GM23338 (cell line): ENCODE results near the gene POLE4.

Source experiments
- CREB1 ChIP-seq: fragments of 250-450 bp; sonication (Bioruptor Pico); IDR thresholded peaks from 2 replicates; pipeline ENCODE4 v1.5.0; 2020; ENCODE audit warnings: low read depth, mild to moderate bottlenecking, moderate library complexity
- EZH2 ChIP-seq: fragments of 200-600 bp; sonication (generic); IDR thresholded peaks from one replicate; pipeline ENCODE4 v1.8.0; 2017; ENCODE audit warnings: antibody characterized with exemption, mild to moderate bottlenecking, low read depth; ENCODE audit not compliant: unreplicated experiment
- EZH2phosphoT487 ChIP-seq: fragments of 200-600 bp; sonication (generic); IDR thresholded peaks from one replicate; pipeline ENCODE4 v1.8.1; 2018; ENCODE audit warnings: antibody characterized with exemption; ENCODE audit not compliant: unreplicated experiment
- JUNB ChIP-seq: IDR thresholded peaks from one replicate; pipeline ENCODE4 v1.6.1; 2016; ENCODE audit warnings: antibody characterized with exemption; ENCODE audit not compliant: unreplicated experiment
- POLR2AphosphoS5 ChIP-seq: IDR thresholded peaks from 2 replicates; pipeline ENCODE4 v1.6.1; 2016; ENCODE audit warnings: antibody characterized with exemption, low read depth
- STAT1 ChIP-seq: IDR thresholded peaks from one replicate; pipeline ENCODE4 v1.6.1; 2016; ENCODE audit warnings: antibody characterized with exemption; ENCODE audit not compliant: unreplicated experiment
- ZNF114 ChIP-seq: fragments of 250-450 bp; sonication (Bioruptor Pico); IDR thresholded peaks from 2 replicates; pipeline ENCODE4 v1.5.0; 2020; ENCODE audit warnings: mild to moderate bottlenecking, moderate library complexity
- ZNF331 ChIP-seq: fragments of 250-450 bp; sonication (Bioruptor Pico); IDR thresholded peaks from 2 replicates; pipeline ENCODE4 v1.5.0; 2020; ENCODE audit warnings: low read depth, mild to moderate bottlenecking, moderate library complexity
- TF ChIP-seq, protein P1 (sequence below), 2 experiments: fragments of 200-600 bp in 1 of 2; sonication (generic) in 1 of 2; conservative IDR thresholded peaks; 2 replicates each; pipeline versions ENCODE4 v1.5.1 to v1.6.1; 2016 to 2017; ENCODE audit warnings: antibody characterized with exemption in 2 of 2, low read depth in 2 of 2, mild to moderate bottlenecking in 2 of 2, moderate library complexity in 1 of 2
- TF ChIP-seq, protein P2 (sequence below): IDR thresholded peaks from one replicate; pipeline ENCODE4 v1.6.1; 2018; ENCODE audit warnings: antibody characterized with exemption; ENCODE audit not compliant: unreplicated experiment
- TF ChIP-seq, protein P3 (sequence below): fragments of 250-450 bp; sonication (Bioruptor Pico); IDR thresholded peaks from 2 replicates; pipeline ENCODE4 v1.5.0; 2020; ENCODE audit warnings: mild to moderate bottlenecking, moderate library complexity
- TF ChIP-seq, protein P4 (sequence below): IDR thresholded peaks from 2 replicates; pipeline ENCODE4 v1.6.1; 2016; ENCODE audit warnings: antibody characterized with exemption

DNA sequence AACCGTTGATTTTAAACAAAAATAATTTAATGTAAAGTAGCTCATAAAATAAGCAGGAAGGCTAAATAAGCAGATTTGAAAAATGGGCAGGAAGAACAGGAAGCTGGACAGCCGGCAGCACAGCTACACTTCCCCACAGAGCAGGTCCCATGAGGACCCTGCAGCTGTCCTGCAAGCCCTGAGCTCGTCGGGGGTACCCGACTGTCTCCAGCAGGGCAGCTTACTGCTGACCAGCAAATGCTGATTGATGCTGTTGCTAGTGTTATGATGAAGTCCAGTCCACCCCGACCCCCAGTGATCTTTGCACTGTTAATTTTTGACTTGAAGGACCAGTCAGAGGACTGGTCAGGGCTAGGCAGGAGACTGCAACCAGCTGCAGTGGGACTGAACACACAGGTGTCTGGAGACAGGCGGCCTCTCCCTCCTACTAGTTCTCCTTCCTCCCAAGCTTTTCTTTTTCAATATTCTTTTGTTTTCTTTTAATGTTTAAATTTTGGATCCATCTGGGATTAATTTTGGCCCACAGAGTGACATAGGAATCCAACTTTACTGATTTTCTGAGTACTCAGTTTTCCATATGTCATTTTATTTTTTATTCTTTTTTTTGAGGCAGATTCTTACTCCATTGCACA is 27.7 kb downstream of the POLE4 start:
- TF ChIP-seq EZH2 (no peak), POLR2AphosphoS5 (no peak), CREB1 (CRISPR knock-in tag) (no peak), ZNF331 (CRISPR knock-in tag) (no peak), STAT1 (no peak), JUNB (no peak), EZH2phosphoT487 (no peak), ZNF114 (CRISPR knock-in tag) (no peak)
- TF ChIP-seq, protein P1, sequence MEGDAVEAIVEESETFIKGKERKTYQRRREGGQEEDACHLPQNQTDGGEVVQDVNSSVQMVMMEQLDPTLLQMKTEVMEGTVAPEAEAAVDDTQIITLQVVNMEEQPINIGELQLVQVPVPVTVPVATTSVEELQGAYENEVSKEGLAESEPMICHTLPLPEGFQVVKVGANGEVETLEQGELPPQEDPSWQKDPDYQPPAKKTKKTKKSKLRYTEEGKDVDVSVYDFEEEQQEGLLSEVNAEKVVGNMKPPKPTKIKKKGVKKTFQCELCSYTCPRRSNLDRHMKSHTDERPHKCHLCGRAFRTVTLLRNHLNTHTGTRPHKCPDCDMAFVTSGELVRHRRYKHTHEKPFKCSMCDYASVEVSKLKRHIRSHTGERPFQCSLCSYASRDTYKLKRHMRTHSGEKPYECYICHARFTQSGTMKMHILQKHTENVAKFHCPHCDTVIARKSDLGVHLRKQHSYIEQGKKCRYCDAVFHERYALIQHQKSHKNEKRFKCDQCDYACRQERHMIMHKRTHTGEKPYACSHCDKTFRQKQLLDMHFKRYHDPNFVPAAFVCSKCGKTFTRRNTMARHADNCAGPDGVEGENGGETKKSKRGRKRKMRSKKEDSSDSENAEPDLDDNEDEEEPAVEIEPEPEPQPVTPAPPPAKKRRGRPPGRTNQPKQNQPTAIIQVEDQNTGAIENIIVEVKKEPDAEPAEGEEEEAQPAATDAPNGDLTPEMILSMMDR (conservative IDR thresholded peaks at IDR 0.05; ENCODE audit: low read depth in 2 of 2): no peak
- TF ChIP-seq, protein P2, sequence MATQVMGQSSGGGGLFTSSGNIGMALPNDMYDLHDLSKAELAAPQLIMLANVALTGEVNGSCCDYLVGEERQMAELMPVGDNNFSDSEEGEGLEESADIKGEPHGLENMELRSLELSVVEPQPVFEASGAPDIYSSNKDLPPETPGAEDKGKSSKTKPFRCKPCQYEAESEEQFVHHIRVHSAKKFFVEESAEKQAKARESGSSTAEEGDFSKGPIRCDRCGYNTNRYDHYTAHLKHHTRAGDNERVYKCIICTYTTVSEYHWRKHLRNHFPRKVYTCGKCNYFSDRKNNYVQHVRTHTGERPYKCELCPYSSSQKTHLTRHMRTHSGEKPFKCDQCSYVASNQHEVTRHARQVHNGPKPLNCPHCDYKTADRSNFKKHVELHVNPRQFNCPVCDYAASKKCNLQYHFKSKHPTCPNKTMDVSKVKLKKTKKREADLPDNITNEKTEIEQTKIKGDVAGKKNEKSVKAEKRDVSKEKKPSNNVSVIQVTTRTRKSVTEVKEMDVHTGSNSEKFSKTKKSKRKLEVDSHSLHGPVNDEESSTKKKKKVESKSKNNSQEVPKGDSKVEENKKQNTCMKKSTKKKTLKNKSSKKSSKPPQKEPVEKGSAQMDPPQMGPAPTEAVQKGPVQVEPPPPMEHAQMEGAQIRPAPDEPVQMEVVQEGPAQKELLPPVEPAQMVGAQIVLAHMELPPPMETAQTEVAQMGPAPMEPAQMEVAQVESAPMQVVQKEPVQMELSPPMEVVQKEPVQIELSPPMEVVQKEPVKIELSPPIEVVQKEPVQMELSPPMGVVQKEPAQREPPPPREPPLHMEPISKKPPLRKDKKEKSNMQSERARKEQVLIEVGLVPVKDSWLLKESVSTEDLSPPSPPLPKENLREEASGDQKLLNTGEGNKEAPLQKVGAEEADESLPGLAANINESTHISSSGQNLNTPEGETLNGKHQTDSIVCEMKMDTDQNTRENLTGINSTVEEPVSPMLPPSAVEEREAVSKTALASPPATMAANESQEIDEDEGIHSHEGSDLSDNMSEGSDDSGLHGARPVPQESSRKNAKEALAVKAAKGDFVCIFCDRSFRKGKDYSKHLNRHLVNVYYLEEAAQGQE: no peak
- TF ChIP-seq, protein P3, sequence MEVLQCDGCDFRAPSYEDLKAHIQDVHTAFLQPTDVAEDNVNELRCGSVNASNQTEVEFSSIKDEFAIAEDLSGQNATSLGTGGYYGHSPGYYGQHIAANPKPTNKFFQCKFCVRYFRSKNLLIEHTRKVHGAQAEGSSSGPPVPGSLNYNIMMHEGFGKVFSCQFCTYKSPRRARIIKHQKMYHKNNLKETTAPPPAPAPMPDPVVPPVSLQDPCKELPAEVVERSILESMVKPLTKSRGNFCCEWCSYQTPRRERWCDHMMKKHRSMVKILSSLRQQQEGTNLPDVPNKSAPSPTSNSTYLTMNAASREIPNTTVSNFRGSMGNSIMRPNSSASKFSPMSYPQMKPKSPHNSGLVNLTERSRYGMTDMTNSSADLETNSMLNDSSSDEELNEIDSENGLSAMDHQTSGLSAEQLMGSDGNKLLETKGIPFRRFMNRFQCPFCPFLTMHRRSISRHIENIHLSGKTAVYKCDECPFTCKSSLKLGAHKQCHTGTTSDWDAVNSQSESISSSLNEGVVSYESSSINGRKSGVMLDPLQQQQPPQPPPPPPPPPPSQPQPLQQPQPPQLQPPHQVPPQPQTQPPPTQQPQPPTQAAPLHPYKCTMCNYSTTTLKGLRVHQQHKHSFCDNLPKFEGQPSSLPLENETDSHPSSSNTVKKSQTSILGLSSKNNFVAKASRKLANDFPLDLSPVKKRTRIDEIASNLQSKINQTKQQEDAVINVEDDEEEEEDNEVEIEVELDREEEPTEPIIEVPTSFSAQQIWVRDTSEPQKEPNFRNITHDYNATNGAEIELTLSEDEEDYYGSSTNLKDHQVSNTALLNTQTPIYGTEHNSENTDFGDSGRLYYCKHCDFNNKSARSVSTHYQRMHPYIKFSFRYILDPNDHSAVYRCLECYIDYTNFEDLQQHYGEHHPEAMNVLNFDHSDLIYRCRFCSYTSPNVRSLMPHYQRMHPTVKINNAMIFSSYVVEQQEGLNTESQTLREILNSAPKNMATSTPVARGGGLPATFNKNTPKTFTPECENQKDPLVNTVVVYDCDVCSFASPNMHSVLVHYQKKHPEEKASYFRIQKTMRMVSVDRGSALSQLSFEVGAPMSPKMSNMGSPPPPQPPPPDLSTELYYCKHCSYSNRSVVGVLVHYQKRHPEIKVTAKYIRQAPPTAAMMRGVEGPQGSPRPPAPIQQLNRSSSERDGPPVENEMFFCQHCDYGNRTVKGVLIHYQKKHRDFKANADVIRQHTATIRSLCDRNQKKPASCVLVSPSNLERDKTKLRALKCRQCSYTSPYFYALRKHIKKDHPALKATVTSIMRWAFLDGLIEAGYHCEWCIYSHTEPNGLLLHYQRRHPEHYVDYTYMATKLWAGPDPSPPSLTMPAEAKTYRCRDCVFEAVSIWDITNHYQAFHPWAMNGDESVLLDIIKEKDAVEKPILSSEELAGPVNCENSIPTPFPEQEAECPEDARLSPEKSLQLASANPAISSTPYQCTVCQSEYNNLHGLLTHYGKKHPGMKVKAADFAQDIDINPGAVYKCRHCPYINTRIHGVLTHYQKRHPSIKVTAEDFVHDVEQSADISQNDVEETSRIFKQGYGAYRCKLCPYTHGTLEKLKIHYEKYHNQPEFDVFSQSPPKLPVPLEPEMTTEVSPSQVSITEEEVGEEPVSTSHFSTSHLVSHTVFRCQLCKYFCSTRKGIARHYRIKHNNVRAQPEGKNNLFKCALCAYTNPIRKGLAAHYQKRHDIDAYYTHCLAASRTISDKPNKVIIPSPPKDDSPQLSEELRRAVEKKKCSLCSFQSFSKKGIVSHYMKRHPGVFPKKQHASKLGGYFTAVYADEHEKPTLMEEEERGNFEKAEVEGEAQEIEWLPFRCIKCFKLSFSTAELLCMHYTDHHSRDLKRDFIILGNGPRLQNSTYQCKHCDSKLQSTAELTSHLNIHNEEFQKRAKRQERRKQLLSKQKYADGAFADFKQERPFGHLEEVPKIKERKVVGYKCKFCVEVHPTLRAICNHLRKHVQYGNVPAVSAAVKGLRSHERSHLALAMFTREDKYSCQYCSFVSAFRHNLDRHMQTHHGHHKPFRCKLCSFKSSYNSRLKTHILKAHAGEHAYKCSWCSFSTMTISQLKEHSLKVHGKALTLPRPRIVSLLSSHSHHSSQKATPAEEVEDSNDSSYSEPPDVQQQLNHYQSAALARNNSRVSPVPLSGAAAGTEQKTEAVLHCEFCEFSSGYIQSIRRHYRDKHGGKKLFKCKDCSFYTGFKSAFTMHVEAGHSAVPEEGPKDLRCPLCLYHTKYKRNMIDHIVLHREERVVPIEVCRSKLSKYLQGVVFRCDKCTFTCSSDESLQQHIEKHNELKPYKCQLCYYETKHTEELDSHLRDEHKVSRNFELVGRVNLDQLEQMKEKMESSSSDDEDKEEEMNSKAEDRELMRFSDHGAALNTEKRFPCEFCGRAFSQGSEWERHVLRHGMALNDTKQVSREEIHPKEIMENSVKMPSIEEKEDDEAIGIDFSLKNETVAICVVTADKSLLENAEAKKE: no peak
- TF ChIP-seq, protein P4, sequence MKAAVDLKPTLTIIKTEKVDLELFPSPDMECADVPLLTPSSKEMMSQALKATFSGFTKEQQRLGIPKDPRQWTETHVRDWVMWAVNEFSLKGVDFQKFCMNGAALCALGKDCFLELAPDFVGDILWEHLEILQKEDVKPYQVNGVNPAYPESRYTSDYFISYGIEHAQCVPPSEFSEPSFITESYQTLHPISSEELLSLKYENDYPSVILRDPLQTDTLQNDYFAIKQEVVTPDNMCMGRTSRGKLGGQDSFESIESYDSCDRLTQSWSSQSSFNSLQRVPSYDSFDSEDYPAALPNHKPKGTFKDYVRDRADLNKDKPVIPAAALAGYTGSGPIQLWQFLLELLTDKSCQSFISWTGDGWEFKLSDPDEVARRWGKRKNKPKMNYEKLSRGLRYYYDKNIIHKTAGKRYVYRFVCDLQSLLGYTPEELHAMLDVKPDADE: no peak
